SK-N-SH treated with all-trans-retinoic acid at 6 μM for 48 hours (cell line): Measurements from ENCODE around the gene UPK2.

Experiments used
- ATAC-seq: fragments of 200-7000 bp; cut with Tn5 transposase; 3 replicates; pipeline ENCODE4 v1.9.1; 2020; ENCODE audit warnings: mild to moderate bottlenecking, moderate library complexity
- CSDC2 ChIP-seq: fragments of 250-450 bp; sonication (Bioruptor Pico); IDR thresholded peaks from 2 replicates; pipeline ENCODE4 v1.5.0; 2020; ENCODE audit warnings: mild to moderate bottlenecking, moderate library complexity
- CSRNP3 ChIP-seq: fragments of 250-450 bp; sonication (Bioruptor Pico); IDR thresholded peaks from 2 replicates; pipeline ENCODE4 v1.5.1; 2021; ENCODE audit warnings: mild to moderate bottlenecking, moderate library complexity
- ESRRG ChIP-seq: fragments of 250-450 bp; sonication (Bioruptor Pico); IDR thresholded peaks from 2 replicates; pipeline ENCODE4 v1.6.1; 2021; ENCODE audit warnings: mild to moderate bottlenecking
- GLIS3 ChIP-seq: fragments of 250-450 bp; sonication (Bioruptor Pico); IDR thresholded peaks from 2 replicates; pipeline ENCODE4 v1.5.0; 2020; ENCODE audit warnings: mild to moderate bottlenecking, moderate library complexity
- ISL1 ChIP-seq: fragments of 250-450 bp; sonication (Bioruptor Pico); IDR thresholded peaks from 2 replicates; pipeline ENCODE4 v2.1.2; 2022; ENCODE audit warnings: mild to moderate bottlenecking, moderate library complexity
- PATZ1 ChIP-seq: fragments of 250-450 bp; sonication (Bioruptor Pico); IDR thresholded peaks from 2 replicates; pipeline ENCODE4 v1.8.0; 2020; ENCODE audit warnings: mild to moderate bottlenecking, moderate library complexity, borderline replicate concordance
- POU6F1 ChIP-seq: fragments of 250-450 bp; sonication (Bioruptor Pico); IDR thresholded peaks from 2 replicates; pipeline ENCODE4 v1.8.0; 2021; ENCODE audit warnings: low read depth, mild to moderate bottlenecking, moderate library complexity, borderline replicate concordance
- PPARA ChIP-seq: fragments of 250-450 bp; sonication (Bioruptor Pico); IDR thresholded peaks from 2 replicates; pipeline ENCODE4 v1.5.0; 2020; ENCODE audit warnings: mild to moderate bottlenecking, borderline replicate concordance
- RARB ChIP-seq: fragments of 250-450 bp; sonication (Bioruptor Pico); IDR thresholded peaks from 2 replicates; pipeline ENCODE4 v1.8.0; 2021; ENCODE audit warnings: mild to moderate bottlenecking, moderate library complexity
- SNAI2 ChIP-seq: fragments of 250-450 bp; sonication (Bioruptor Pico); IDR thresholded peaks from 2 replicates; pipeline ENCODE4 v1.5.0; 2020; ENCODE audit warnings: mild to moderate bottlenecking, moderate library complexity
- TCF4 ChIP-seq: fragments of 250-450 bp; sonication (Bioruptor Pico); IDR thresholded peaks from 2 replicates; pipeline ENCODE4 v1.8.0; 2021; ENCODE audit warnings: mild to moderate bottlenecking, moderate library complexity, borderline replicate concordance
- TSHZ2 ChIP-seq: fragments of 250-450 bp; sonication (Bioruptor Pico); IDR thresholded peaks from 2 replicates; pipeline ENCODE4 v1.5.0; 2020; ENCODE audit warnings: mild to moderate bottlenecking, moderate library complexity
- ZC3H10 ChIP-seq: fragments of 250-450 bp; sonication (Bioruptor Pico); IDR thresholded peaks from 2 replicates; pipeline ENCODE4 v1.5.1; 2021; ENCODE audit warnings: mild to moderate bottlenecking, moderate library complexity
- ZFP3 ChIP-seq: fragments of 250-450 bp; sonication (Bioruptor Pico); IDR thresholded peaks from 2 replicates; pipeline ENCODE4 v1.5.0; 2020; ENCODE audit warnings: mild to moderate bottlenecking, moderate library complexity
- ZFP30 ChIP-seq: fragments of 450-650 bp; formaldehyde crosslinking; IDR thresholded peaks from 2 replicates; pipeline ENCODE4 v1.5.0; 2022; ENCODE audit warnings: mild to moderate bottlenecking, moderate library complexity
- ZNF565 ChIP-seq: fragments of 450-650 bp; formaldehyde crosslinking; conservative IDR thresholded peaks from 2 replicates; pipeline ENCODE4 v1.5.0; 2020; ENCODE audit warnings: low read depth, mild to moderate bottlenecking, moderate library complexity
- ZNF70 ChIP-seq: fragments of 450-650 bp; formaldehyde crosslinking; IDR thresholded peaks from 2 replicates; pipeline ENCODE4 v1.5.0; 2020; ENCODE audit warnings: mild to moderate bottlenecking, moderate library complexity

UPK2 gene

GRCh38 chr11:118908264-118908663 is 47.8 kb upstream of the UPK2 start:
- no peak for ATAC-seq

GRCh38 chr11:118908901-118909618 is 47.0 kb upstream of the UPK2 start:
- no peak for TF ChIP-seq POU6F1
- no peak for TF ChIP-seq ISL1 (CRISPR knock-in tag)
- peak; percentile 57; the same call in 1 of the 2 replicates for TF ChIP-seq TCF4
- TF ChIP-seq PATZ1 (CRISPR knock-in tag): peak; percentile 78; the same call in 1 of the 2 replicates
- peak; percentile 43 for ATAC-seq

More at GRCh38 chr11:118908264-118908663, 47.8 kb upstream of the UPK2 start:
- no peak for TF ChIP-seq TSHZ2 (CRISPR knock-in tag)
- TF ChIP-seq ZC3H10: no peak
- no peak for TF ChIP-seq CSDC2 (CRISPR knock-in tag)
- no peak for TF ChIP-seq ZFP3 (CRISPR knock-in tag)
- no peak for TF ChIP-seq ZNF70 (CRISPR knock-in tag)
- no peak for TF ChIP-seq CSRNP3
- no peak for TF ChIP-seq PPARA (CRISPR knock-in tag)
- no peak for TF ChIP-seq ESRRG (CRISPR knock-in tag)
- TF ChIP-seq SNAI2: no peak
- no peak for TF ChIP-seq GLIS3

GRCh38 chr11:118909619-118910308 is 46.3 kb upstream of the UPK2 start:
- TF ChIP-seq ZFP30 (CRISPR knock-in tag) (no peak), ZNF565 (CRISPR knock-in tag) (no peak), RARB (no peak), SNAI2 (no peak), PATZ1 (CRISPR knock-in tag) (no peak)
- TF ChIP-seq, all 23 proteins: peak for 0
- peak; percentile 0; the same call in 2 of the 3 replicates for ATAC-seq
